Measurements from ENCODE around the gene RPTOR.

Gene RPTOR

GRCh38 chr17:80825471-80826345 is 281.1 kb downstream of the RPTOR start:
- no peaks in the 10 kb centered on the region for H3K4me1 ChIP-seq
- no peaks in the 10 kb centered on the region for H3K79me2 ChIP-seq
- H3K27me3 ChIP-seq (ENCODE audit: control insufficient read depth, insufficient read depth, low read length) = no peaks in the 10 kb centered on the region
- no peak overlapping the region for H2AFZ ChIP-seq
- no peak overlapping the region for H3K4me3 ChIP-seq (ENCODE audit: low read depth, low read length)
- H3K9me3 ChIP-seq (ENCODE audit: control insufficient read depth, low read length) = no peaks in the 10 kb centered on the region
- H3K9ac ChIP-seq = no peak overlapping the region
- no peak for TF ChIP-seq CTCF (IDR thresholded peaks at IDR 0.05)
- H3K36me3 ChIP-seq (ENCODE audit: control insufficient read depth, insufficient read depth, low read length) = no peaks in the 10 kb centered on the region
- no peak overlapping the region for H3K27ac ChIP-seq
- H3K4me2 ChIP-seq (ENCODE audit: low read length) = no peak overlapping the region

- no peaks in the 10 kb centered on the region for H3K27me3 ChIP-seq (ENCODE audit: control insufficient read depth, insufficient read depth, low read length)
- TF ChIP-seq CTCF (IDR thresholded peaks at IDR 0.05) = no peak
- H3K9me3 ChIP-seq (ENCODE audit: control insufficient read depth, low read length) = no peaks in the 10 kb centered on the region
- H3K4me1 ChIP-seq = no peaks in the 10 kb centered on the region
- no peak overlapping the region for H2AFZ ChIP-seq
- H3K4me3 ChIP-seq (ENCODE audit: low read depth, low read length) = no peak overlapping the region
- H3K4me2 ChIP-seq (ENCODE audit: low read length) = no peak overlapping the region
- no peaks in the 10 kb centered on the region for H3K79me2 ChIP-seq
- no peak overlapping the region for H3K27ac ChIP-seq
- no peaks in the 10 kb centered on the region for H3K36me3 ChIP-seq (ENCODE audit: control insufficient read depth, insufficient read depth, low read length)
- H3K9ac ChIP-seq = no peak overlapping the region
These were observed 281.8 kb downstream of the RPTOR start for GRCh38 chr17:80826346-80826954.

- TF ChIP-seq CTCF (IDR thresholded peaks at IDR 0.05) = no peak
- no peak overlapping the region for H3K4me3 ChIP-seq (ENCODE audit: low read depth, low read length)
- no peaks in the 10 kb centered on the region for H3K79me2 ChIP-seq
- H3K4me1 ChIP-seq = no peaks in the 10 kb centered on the region
- H3K27me3 ChIP-seq (ENCODE audit: control insufficient read depth, insufficient read depth, low read length) = no peaks in the 10 kb centered on the region
- no peaks in the 10 kb centered on the region for H3K9me3 ChIP-seq (ENCODE audit: control insufficient read depth, low read length)
- H3K9ac ChIP-seq = no peak overlapping the region
- no peak overlapping the region for H3K4me2 ChIP-seq (ENCODE audit: low read length)
- H2AFZ ChIP-seq = no peak overlapping the region
- no peaks in the 10 kb centered on the region for H3K36me3 ChIP-seq (ENCODE audit: control insufficient read depth, insufficient read depth, low read length)
- H3K27ac ChIP-seq = no peak overlapping the region
These were observed 282.5 kb downstream of the RPTOR start for GRCh38 chr17:80826955-80827645.

DNA sequence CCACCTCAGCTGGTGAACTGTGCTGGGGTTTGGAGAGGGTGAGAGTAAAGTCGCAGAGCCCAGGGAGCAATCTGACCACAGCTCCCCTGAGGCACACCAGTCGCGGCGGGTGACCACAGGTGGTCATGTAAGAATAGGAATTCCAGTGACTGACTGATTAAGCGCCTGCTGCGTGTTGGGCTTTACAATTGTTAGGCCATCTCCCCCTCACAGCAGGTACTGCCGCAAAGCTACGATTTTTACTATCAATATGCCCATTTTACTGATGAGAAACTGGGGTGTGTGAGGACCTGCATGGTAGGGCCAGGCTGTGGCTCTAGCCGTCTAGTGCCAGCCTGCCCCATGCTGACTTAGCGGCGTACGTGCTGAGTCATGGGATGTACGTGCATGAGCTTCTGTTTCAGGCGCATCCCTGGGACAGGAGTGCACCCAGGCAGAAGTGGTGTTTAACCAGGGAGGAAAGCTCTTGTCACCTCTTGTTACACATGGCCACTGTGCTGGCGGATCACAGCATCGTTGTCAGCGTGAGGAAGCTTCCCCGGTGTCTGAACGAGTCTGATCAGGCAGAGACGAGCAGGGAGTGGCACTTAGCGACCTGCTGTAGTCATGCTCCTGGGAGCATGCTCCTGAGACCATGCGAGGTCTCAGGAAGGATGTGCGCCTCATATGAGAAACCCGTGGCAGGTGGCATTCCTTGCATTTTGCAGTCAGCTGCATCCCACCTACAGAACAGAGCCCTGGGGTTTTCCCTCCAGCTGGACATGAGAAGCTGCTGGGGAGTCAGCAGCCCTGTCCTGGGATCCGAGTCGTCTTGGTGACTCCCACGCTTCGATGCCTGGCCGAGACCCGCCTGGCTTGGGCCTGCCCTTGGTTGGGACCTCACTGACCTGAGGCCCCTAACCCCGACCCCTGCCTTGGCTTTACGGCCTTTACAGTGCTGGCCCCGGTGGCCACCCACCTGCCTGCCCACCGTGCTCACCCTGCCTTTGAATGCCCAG is 283.3 kb downstream of the RPTOR start:
- H3K27ac ChIP-seq = no peak overlapping the region
- no peaks in the 10 kb centered on the region for H3K36me3 ChIP-seq (ENCODE audit: control insufficient read depth, insufficient read depth, low read length)
- no peak overlapping the region for H3K9ac ChIP-seq
- no peak overlapping the region for H3K4me2 ChIP-seq (ENCODE audit: low read length)
- no peak for TF ChIP-seq CTCF (IDR thresholded peaks at IDR 0.05)
- H3K27me3 ChIP-seq (ENCODE audit: control insufficient read depth, insufficient read depth, low read length) = no peaks in the 10 kb centered on the region
- H3K4me1 ChIP-seq = no peaks in the 10 kb centered on the region
- H3K79me2 ChIP-seq = no peaks in the 10 kb centered on the region
- H3K4me3 ChIP-seq (ENCODE audit: low read depth, low read length) = no peak overlapping the region
- no peaks in the 10 kb centered on the region for H3K9me3 ChIP-seq (ENCODE audit: control insufficient read depth, low read length)
- H2AFZ ChIP-seq = no peak overlapping the region

Data from parathyroid adenoma (tissue), 2 donors.